GM10266 (cell line): ENCODE results near the gene TAF11L7.
"Not testable (repeated sequence)": the region's sequence is repeated elsewhere in the genome, so short reads cannot be mapped to it uniquely, and the experiment has no call there.

Experiments used
- DNase-seq: peaks from one replicate; pipeline ENCODE4 v3.0.0; 2012; ENCODE audit errors: extremely low spot score
- TF ChIP-seq, protein P1 (sequence below): IDR thresholded peaks from 2 replicates; pipeline ENCODE4 v1.5.1; 2012; ENCODE audit warnings: mild to moderate bottlenecking, low read depth; ENCODE audit not compliant: control insufficient read depth, insufficient read depth; ENCODE audit errors: missing control alignments

The TAF11L7 gene

DNA sequence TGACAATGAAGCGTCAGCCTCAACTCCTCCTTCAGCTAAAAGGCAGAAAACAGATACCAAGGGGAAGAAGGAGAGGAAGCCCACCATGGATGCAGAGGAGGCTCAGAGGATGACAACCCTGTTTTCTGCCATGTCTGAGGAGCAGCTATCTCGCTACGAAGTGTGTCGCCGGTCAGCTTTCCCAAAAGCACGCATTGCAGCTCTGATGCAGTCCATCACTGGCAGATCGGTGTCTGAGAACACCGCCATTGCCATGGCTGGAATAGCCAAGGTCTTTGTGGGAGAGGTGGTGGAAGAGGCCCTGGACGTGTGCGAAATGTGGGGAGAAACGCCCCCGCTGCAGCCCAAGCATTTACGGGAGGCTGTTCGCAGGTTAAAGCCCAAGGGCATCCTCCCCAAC is 19.4 kb upstream of the TAF11L7 start:
- no peak for DNase-seq
- TF ChIP-seq, protein P1, sequence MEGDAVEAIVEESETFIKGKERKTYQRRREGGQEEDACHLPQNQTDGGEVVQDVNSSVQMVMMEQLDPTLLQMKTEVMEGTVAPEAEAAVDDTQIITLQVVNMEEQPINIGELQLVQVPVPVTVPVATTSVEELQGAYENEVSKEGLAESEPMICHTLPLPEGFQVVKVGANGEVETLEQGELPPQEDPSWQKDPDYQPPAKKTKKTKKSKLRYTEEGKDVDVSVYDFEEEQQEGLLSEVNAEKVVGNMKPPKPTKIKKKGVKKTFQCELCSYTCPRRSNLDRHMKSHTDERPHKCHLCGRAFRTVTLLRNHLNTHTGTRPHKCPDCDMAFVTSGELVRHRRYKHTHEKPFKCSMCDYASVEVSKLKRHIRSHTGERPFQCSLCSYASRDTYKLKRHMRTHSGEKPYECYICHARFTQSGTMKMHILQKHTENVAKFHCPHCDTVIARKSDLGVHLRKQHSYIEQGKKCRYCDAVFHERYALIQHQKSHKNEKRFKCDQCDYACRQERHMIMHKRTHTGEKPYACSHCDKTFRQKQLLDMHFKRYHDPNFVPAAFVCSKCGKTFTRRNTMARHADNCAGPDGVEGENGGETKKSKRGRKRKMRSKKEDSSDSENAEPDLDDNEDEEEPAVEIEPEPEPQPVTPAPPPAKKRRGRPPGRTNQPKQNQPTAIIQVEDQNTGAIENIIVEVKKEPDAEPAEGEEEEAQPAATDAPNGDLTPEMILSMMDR: no peak

DNA sequence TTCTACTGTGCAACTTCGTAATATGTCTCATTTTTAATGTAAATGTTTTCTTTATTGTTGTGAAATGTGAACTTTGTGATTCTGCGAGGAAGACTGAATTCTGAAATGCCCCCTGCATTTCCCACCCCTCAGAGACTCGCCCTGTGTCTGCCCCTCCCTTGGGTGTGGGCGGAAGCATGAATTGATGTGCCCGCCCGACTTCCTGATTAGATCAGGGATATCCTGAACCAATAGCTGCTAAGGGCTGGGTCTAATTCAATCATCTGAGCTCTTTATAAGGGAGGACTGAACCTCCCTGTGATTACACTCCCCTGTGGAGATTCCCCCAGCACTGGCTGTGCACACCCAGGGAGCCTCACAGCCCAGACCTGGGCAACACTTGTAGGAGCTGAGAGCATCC is 18.3 kb upstream of the TAF11L7 start, which contains the start of gene TAF11L11:
Gene TAF11L11 (plus strand): TSS at position 304 of the 400 bp plus-strand sequence.
- not testable (repeated sequence) for DNase-seq

DNA sequence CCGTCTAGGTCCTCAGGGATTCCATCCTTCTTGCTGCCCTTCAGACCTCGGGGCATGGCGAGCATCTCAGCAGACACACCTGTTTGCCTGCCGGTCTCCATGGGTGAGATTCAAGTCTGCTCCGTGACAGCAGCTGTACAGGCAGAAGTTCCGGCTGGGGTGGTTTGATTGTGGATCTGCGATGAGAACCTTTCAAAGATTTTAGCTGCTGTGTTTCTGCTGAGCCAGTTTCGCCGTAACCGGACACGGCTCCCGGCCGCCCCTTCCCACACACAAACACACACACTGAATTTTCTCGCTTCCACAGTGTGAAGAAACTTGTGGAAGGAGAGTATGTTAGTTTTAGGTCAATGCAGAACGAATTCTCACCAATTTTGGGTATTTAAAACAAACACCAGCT is 12.2 kb upstream of the TAF11L7 start, which contains the start of gene TAF11L10:
Gene TAF11L10 (minus strand): TSS at position 101 of the 400 bp plus-strand sequence.
- not testable (repeated sequence) for DNase-seq

DNA sequence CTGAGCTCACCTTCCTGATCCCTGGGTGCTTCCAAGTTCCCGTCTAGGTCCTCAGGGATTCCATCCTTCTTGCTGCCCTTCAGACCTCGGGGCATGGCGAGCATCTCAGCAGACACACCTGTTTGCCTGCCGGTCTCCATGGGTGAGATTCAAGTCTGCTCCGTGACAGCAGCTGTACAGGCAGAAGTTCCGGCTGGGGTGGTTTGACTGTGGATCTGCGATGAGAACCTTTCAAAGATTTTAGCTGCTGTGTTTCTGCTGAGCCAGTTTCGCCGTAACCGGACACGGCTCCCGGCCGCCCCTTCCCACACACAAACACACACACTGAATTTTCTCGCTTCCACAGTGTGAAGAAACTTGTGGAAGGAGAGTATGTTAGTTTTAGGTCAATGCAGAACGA is 8.7 kb upstream of the TAF11L7 start, which contains the start of gene TAF11L9:
Gene TAF11L9 (minus strand): TSS at position 140 of the 400 bp plus-strand sequence.
- DNase-seq: not testable (repeated sequence)

DNA sequence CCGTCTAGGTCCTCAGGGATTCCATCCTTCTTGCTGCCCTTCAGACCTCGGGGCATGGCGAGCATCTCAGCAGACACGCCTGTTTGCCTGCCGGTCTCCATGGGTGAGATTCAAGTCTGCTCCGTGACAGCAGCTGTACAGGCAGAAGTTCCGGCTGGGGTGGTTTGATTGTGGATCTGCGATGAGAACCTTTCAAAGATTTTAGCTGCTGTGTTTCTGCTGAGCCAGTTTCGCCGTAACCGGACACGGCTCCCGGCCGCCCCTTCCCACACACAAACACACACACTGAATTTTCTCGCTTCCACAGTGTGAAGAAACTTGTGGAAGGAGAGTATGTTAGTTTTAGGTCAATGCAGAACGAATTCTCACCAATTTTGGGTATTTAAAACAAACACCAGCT is 5.3 kb upstream of the TAF11L7 start, which contains the start of gene TAF11L8:
Gene TAF11L8 (minus strand): TSS at position 101 of the 400 bp plus-strand sequence.
- DNase-seq: not testable (repeated sequence)
